GM19043 (cell line): ENCODE results near the gene TMTC1.
"Not testable (repeated sequence)": the region's sequence is repeated elsewhere in the genome, so short reads cannot be mapped to it uniquely, and the experiment has no call there.

Experiments
- ATAC-seq: cut with Tn5 transposase; IDR thresholded peaks from one replicate; pipeline ENCODE4 v1.9.1; 2021; ENCODE audit warnings: low read depth; ENCODE audit not compliant: unreplicated experiment

Gene TMTC1

GRCh38 chr12:29582146-29582545 lies 201.6 kb downstream of the TMTC1 start:
- ATAC-seq: no peak

DNA sequence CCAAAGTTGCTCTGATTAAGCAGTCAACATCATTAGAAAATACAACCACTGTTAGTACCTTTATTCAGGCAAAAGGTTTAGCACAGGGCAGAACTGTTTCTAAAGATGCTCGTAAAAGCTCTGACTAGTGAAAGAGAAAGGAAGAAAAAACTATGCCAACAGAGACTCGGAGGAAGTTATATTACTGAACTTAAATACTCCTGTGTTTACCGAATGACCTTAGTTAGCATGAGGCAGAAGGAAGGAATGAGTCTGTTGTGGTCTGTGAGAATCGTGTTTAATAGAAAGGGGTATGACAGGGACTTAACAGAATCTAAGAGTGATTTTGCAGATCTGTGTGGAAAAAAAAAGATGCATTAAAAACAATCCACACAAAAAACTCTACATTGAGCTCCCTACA lies 202.1 kb downstream of the TMTC1 start:
- ATAC-seq: no peak

DNA sequence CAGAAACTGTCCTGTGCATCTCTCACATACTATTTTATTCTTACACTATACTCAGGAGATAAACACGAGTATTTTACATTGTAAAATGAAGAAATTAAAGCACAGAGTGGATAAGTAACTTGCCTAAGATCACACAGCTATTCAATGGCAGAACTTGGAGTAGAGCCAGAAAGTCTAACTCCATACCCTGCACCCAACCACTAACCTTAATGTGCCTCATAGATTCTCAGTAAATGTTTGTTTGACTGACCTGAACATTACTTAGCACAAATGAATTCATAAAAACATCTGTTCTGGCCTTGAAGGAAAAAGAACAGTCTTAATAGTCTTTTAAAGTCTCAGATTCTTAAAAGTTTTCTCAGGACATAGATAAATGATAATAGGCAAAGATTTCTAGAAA lies 202.8 kb downstream of the TMTC1 start:
- no peak for ATAC-seq

- ATAC-seq: no peak
These were observed 205.0 kb downstream of the TMTC1 start for GRCh38 chr12:29578731-29579130.

- no peak for ATAC-seq
These were observed 205.7 kb downstream of the TMTC1 start for GRCh38 chr12:29578070-29578469.

GRCh38 chr12:29574500-29574899 lies 209.2 kb downstream of the TMTC1 start:
- ATAC-seq: no peak

- no peak for ATAC-seq
These were observed 210.8 kb downstream of the TMTC1 start for GRCh38 chr12:29572938-29573337.

DNA sequence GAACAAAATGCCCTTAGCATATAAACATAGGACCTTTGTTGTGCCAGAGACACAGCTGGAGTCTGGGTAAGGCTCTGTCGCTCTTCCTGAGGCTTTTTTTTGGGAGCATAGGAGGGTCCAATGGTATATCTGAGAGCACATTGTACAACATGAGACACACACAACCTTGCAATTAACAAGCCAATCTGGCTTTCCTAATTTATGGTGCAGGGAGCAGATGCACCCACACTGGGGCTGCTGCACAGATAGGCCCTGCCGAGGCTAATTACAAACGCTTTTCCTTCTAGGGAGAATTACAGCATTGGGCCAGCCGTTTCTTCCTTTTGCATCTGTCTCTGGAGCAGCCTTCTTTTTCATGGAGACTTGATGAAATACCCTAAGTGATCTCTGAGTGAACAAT lies 211.3 kb downstream of the TMTC1 start:
- ATAC-seq: no peak

GRCh38 chr12:29569132-29569757 lies 214.5 kb downstream of the TMTC1 start:
- ATAC-seq: no peak

GRCh38 chr12:29566441-29566840 lies 217.3 kb downstream of the TMTC1 start:
- no peak for ATAC-seq

GRCh38 chr12:29565727-29566126 lies 218.0 kb downstream of the TMTC1 start:
- ATAC-seq: no peak

DNA sequence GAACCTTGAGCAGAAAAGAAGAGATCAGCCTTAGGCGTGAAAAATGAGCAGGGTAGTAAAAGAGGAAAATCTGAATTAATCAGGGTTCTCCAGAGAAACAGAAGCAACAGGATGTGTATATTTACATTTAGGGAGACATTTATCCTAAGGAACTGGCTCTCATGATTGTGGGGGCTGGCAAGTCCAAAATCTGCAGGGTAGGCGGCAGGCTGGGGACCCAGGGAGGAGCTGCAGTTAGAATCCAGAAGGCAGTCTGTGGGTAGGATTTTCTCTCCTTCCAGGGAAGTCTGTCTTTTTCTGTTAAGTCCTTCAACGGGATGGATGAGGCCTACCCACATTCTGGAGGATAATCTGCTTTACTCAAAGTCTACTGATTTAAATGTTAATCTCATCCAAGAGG lies 218.8 kb downstream of the TMTC1 start:
- ATAC-seq: no peak

DNA sequence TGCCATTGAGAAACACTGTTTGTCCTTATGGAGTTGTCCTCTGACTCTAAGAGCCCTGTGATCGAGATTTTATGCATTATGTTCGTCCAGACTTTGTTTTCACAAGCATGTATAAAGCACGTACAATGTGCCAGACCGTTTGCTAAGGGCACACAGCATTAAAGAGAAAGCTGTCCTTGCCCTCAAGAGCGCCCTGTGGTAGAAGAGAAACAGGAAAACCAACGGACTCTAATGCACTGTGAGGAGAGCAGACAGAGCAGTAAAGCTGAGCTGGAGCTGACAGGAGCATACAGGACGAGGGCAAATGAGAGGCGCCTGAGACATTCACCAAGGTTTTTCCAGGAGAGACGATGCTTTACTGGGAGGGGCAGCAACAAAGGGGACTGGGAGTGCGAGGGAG lies 220.1 kb downstream of the TMTC1 start:
- no peak for ATAC-seq

DNA sequence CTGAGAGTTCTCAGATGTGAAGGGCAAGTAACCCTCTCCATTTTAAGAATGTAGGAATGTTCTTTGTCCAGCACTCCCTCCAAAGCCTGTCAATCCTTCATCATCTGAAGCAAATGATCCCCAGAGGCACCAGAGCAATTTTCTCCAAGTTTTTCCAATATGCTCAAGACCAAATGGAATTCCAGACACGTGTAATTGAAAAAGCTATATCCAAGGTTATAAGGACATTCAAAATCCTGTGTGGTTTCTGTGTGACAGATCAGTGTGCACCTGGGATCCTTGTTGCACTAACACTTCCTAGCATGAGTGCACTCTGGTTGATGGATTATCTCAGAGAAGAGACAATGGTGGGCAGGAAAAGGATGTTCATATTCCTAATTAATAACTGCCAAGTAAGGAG lies 220.7 kb downstream of the TMTC1 start:
- no peak for ATAC-seq

- ATAC-seq: no peak
These were observed 221.5 kb downstream of the TMTC1 start for GRCh38 chr12:29562110-29562804.

DNA sequence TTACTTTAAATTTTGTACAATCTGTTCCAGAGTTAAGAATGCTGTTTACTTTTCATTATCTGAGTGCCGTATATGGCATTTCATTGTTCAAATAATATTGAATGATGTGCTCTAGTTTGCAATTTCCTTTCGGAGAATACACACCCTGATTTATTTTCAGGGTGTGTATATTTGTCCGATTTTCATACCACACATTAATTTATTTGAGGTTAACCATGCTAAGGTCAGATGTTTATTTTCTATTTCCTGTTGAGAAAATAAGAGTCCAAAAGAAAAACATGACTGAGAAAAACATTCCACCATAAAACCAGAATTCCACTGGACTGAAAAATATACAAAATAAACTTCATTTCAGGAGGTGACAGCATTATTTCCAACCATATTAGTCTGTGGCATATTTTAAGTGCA lies 222.1 kb downstream of the TMTC1 start:
- ATAC-seq: no peak

GRCh38 chr12:29559198-29559597 lies 224.5 kb downstream of the TMTC1 start:
- no peak for ATAC-seq

- no peak for ATAC-seq
These were observed 227.4 kb downstream of the TMTC1 start for GRCh38 chr12:29556363-29556762.

GRCh38 chr12:29555451-29555850 lies 228.3 kb downstream of the TMTC1 start:
- ATAC-seq: not testable (repeated sequence)

GRCh38 chr12:29552994-29553748 lies 230.6 kb downstream of the TMTC1 start:
- no peak for ATAC-seq

- ATAC-seq: peak; percentile 86
These were observed 231.3 kb downstream of the TMTC1 start for GRCh38 chr12:29552324-29552927.
